Measurements from ENCODE around the gene TTC6. TPM values are rescaled to one million over a fixed set of nuclear protein-coding genes. Genes with fewer than 3 reads are reported as not detected.

Gene TTC6, protein sequence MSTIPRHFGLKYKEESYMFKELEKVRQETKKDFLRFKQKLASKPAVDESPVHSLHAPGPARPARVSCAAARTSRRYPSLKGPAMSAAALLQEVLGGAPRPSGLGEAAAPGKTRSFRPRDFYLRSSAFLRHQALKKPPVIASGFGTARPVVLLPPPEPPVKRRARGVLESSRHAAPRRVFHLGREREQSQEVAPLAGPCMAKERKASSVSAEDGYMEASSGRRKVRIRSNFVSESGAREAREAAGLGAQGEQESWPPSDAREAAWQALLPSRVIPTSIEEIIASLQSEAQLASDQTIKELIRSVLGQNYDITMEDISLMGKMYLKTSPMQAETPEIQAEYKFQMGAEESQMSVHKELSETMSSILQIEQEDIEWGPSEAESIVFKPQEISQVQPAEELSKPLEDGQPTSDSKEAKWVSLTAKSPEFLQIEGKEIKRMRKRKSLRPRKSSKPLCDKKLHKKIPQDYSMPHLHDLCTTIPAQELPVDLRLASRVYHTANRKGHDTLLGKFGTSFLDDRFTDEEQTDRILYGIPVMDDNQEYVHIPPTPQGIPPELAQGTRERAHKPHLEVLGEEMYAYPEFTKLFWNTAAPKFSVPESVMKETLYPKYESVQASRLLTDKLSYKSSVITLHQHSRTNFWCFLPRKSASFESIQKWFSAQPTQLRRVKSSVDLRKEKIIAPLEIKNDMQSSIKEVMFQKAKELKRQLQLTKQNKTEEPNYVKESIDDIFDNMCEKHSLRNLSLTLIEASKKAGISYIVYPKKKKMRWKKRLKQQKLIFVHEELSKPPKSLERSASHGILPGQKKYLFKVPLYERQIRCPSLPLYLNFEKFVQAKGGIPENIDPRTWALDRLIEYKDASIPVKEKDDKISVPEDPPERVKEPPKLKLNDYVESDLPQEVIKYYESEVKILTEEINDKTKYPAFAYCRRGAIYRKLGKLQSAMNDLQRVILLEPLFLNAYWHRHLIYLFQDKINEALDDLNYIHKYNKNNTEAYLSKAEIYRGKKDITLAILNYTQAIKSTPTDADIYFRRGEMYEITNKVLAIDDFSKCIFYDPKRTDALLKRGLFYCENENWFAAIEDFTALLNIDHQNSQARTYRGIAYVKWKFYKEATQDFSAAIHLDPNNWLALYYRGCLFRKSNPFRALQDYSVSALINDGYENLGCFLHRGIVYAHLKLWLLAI (N-terminal part only)
- total RNA-seq = 0.06 TPM in 1 of 2 replicates, not detected in the other

DNA sequence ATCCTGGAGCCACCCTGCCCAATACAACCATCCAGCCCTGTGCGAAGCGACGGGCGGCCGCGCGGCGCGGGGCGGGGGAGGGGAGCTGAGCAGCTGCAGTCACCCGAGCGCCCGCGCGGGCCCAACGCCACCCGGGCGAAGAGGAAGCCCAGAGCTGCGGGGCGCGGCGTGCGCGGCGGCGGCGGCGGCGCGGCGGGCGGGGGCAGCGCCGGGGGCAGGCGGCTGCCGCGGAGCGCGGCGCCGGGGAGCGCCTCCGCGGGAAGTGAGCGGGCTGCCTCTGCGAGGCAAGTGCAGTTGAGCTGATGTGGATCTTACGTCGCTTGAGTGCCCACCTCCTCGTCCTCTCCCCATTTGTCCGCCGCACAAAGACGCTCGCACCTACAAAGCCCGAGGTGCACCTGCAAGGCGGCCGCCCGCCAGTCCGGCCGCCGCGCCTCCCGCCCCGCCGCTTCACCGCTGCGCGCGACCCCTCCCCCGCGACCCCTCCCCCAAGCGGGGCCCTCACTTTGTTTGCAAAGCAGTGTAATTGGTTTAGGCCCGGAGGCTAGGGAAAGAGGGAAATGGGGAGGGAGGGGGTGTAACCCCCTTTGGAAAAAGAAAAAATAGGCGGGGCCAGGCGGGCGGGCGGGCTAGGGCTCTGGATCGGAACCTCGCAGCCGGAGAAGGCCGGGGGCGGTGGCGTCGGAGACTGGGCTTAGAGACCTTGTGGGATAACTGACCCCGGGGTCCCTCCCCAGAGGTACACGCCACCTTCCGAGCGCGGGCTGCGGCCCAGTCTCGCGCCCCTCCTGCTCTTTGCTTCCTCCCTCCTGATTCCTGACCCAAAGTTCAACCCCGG lies at the start of gene TTC6, which contains the start of gene FOXA1:
Gene TTC6 (plus strand): TSS at position 659 of the 838 bp plus-strand sequence. CDS start 26,436 bp downstream, outside the sequence.
Gene FOXA1 (minus strand): TSS at position 279 of the 838 bp plus-strand sequence. CDS start 277 bp downstream, at position 2.

Other genes with a start within 250 kb of the TTC6 start
- not detected in 2 replicates for gene FOXA1, start 380 bp upstream of the TTC6 start, total RNA-seq

Measured in cardiac ventricle fibroblast (primary cell).